ENCODE data around the gene GBE1. TPM values are rescaled to one million over a fixed set of nuclear protein-coding genes. Genes with fewer than 3 reads are reported as not detected.

The GBE1 gene
- total RNA-seq, 6 experiments from 2014 or later = 78.3 to 93.4 (median 87.8) TPM

DNA sequence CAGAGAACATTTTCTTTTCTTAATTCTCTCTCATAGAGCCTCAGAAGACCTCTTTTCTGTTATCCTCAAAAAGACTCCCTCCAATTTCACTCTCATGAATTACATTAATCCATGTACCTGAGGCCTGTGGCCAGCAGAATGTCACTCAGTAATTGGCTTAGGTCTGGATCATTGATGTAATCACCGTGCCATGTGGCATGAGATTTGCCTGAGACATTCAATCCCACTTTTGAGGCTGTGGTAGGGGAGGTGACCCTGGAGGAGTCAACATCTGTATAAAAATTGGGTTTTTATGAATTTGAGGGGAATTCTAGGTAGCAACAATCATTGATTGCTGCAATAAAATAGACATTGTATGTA is 295.3 kb downstream of the GBE1 start:
- Mint-ChIP-seq H3K9me3 (no peaks in the 10 kb centered on the region), H3K27ac (no peak overlapping the region), H3K4me3 (no peak overlapping the region; the same call in 1 of the 2 replicates), H3K4me1 (ENCODE audit: low read depth) (peaks cover 59% of the 10 kb centered on the region), H3K27me3 (ENCODE audit: insufficient read depth) (no peaks in the 10 kb centered on the region; the same call in 1 of the 2 replicates), H3K36me3 (ENCODE audit: low read depth) (no peaks in the 10 kb centered on the region)
- DNase-seq = no peak
- TF ChIP-seq, protein P1, sequence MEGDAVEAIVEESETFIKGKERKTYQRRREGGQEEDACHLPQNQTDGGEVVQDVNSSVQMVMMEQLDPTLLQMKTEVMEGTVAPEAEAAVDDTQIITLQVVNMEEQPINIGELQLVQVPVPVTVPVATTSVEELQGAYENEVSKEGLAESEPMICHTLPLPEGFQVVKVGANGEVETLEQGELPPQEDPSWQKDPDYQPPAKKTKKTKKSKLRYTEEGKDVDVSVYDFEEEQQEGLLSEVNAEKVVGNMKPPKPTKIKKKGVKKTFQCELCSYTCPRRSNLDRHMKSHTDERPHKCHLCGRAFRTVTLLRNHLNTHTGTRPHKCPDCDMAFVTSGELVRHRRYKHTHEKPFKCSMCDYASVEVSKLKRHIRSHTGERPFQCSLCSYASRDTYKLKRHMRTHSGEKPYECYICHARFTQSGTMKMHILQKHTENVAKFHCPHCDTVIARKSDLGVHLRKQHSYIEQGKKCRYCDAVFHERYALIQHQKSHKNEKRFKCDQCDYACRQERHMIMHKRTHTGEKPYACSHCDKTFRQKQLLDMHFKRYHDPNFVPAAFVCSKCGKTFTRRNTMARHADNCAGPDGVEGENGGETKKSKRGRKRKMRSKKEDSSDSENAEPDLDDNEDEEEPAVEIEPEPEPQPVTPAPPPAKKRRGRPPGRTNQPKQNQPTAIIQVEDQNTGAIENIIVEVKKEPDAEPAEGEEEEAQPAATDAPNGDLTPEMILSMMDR (IDR thresholded peaks at IDR 0.05) = no peak

DNA sequence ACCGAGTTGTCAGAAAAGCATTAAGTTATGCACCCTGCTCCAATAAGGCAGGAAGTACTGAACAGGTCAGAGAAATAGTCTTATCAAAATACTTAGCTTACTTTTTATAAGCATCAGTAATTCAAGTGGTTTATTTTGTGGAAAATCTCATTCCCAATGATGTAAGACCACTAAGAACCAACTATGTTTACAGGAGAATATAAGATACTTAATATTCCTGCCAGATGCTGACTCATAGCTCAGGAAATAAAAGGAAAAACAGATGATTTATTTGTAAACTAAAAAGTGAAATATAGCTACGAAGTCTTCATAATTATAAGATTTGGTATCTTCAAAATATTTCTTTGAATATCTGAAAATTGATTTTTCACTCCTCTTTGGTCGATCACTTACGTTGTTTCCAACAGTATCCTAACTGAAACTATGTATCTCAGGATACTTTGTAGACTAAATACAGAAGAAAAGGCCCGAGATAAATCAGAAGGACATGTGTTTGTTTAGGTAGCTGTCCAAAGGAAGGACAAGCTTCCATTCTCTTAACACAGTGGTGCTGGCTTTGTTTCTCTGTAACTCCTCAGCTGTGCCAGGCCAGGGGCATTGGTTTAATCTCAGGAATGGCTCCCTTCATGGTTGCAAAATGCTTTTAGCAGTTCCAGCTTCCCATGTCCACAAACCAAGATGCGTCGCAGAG is 295.8 kb downstream of the GBE1 start:
- Mint-ChIP-seq H3K27me3 (ENCODE audit: insufficient read depth) (no peaks in the 10 kb centered on the region; the same call in 1 of the 2 replicates), H3K36me3 (ENCODE audit: low read depth) (no peaks in the 10 kb centered on the region), H3K4me1 (ENCODE audit: low read depth) (peaks cover 59% of the 10 kb centered on the region), H3K27ac (no peak overlapping the region), H3K4me3 (peak overlapping the region; percentile 6; the same call in 1 of the 2 replicates), H3K9me3 (no peaks in the 10 kb centered on the region)
- DNase-seq = no peak
- TF ChIP-seq, protein P1 (IDR thresholded peaks at IDR 0.05) = no peak

DNA sequence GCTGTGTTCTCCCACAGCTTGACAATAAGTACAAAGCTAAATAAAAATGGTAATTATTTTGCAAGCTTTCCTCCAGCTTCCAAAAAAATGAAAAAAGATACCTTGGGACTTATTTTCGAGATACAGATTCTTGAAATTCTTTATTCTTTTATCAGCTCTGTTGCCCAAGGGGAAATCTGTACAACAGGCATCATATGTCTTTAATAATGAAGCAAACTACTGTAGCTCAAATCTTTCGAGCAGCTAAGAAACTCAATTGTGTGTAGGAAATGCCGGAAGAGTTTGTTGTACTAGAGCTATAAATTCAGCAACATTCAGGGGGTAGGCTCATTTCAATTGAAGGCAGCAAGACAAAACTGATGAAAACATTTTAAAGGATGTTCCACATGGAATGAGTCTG is 297.7 kb downstream of the GBE1 start:
- peaks cover 53% of the 10 kb centered on the region for H3K4me1 Mint-ChIP-seq (ENCODE audit: low read depth)
- peak overlapping the region; percentile 26; the same call in 1 of the 2 replicates for H3K4me3 Mint-ChIP-seq
- peak; percentile 19 for DNase-seq
- H3K36me3 Mint-ChIP-seq (ENCODE audit: low read depth) = no peaks in the 10 kb centered on the region
- no peaks in the 10 kb centered on the region for H3K9me3 Mint-ChIP-seq
- no peaks in the 10 kb centered on the region; the same call in 1 of the 2 replicates for H3K27me3 Mint-ChIP-seq (ENCODE audit: insufficient read depth)
- peak overlapping the region; percentile 50 for H3K27ac Mint-ChIP-seq
- TF ChIP-seq, protein P1 (IDR thresholded peaks at IDR 0.05) = no peak

DNA sequence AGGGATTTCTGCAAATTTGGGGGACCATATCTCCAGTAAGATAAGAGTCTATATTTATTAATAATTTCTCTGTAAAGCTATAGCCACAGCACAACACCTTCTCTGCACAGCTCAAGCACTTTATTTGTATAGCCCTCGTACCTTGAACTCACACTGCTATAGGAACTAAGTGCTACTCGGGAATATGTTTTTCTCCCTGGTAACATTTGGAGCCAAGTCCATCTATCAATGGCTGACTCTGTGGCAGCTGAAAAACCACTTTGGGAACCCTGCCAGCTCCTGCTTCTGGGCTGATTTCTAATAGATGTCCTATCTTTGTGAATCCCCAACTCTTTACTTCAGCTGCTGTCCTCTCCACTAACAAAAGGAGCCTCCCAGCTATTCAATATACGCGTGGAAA is 298.5 kb downstream of the GBE1 start:
- TF ChIP-seq, protein P1 (IDR thresholded peaks at IDR 0.05) = no peak
- no peak for DNase-seq
- no peak overlapping the region; the same call in 1 of the 2 replicates for H3K4me3 Mint-ChIP-seq
- H3K4me1 Mint-ChIP-seq (ENCODE audit: low read depth) = peaks cover 57% of the 10 kb centered on the region
- H3K27ac Mint-ChIP-seq = no peak overlapping the region
- no peaks in the 10 kb centered on the region; the same call in 1 of the 2 replicates for H3K27me3 Mint-ChIP-seq (ENCODE audit: insufficient read depth)
- H3K9me3 Mint-ChIP-seq = no peaks in the 10 kb centered on the region
- no peaks in the 10 kb centered on the region for H3K36me3 Mint-ChIP-seq (ENCODE audit: low read depth)

DNA sequence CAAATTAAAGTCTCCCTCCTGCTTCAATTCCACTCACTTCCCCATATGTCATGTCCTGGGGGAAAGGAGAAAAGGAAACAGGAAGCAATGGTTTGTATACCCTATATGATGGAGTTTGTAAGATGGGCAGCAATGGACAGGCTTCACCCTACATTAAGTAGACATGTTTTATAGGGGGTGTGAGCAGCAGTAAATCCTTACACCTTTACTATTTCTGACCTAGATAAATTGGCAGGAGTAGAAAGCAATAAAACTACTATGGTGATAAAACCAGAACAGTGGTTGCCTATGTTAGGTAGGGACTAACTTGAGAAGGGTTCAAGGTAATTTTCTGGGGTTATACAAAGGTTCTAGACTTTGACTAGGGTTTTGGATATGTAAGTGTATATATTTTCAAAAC is 301.7 kb downstream of the GBE1 start:
- H3K27me3 Mint-ChIP-seq (ENCODE audit: insufficient read depth) = no peaks in the 10 kb centered on the region; the same call in 1 of the 2 replicates
- peaks cover 41% of the 10 kb centered on the region for H3K4me1 Mint-ChIP-seq (ENCODE audit: low read depth)
- no peak for DNase-seq
- H3K36me3 Mint-ChIP-seq (ENCODE audit: low read depth) = no peaks in the 10 kb centered on the region; the same call in 1 of the 2 replicates
- no peaks in the 10 kb centered on the region for H3K9me3 Mint-ChIP-seq
- H3K4me3 Mint-ChIP-seq = no peak overlapping the region
- TF ChIP-seq, protein P1 (IDR thresholded peaks at IDR 0.05) = no peak
- H3K27ac Mint-ChIP-seq = no peak overlapping the region

Measured in HFFc6 (cell line).